ENCODE data around the gene LRRIQ4.

The LRRIQ4 gene

DNA sequence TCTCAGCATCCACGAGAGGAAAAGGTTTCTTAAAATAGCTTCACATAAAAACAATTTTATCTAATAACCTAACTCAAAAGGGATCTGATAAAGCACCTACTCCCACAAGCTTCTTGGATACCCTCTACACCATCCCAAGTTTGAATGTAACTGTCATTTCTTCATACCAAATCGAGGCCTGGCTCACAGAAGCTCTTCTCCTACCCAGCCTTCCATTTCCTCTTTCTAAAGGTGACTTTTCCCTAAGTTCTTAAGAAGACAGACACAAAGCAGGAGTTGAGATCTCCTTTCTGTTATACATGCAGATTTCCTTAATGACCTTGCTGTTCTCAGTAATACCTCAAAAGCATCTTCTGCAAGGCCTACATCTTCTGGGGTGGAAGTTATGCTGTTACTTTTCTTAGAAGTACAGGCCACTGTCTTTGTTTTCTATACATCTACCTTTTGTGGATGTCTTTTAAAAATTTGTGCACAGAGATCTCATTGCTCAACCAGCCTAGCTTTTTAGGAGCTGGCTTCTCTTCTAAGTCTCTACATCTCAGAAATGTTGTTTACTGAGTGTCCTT, 3.4 kb upstream of the LRRIQ4 start:
- no peak for DNase-seq

DNA sequence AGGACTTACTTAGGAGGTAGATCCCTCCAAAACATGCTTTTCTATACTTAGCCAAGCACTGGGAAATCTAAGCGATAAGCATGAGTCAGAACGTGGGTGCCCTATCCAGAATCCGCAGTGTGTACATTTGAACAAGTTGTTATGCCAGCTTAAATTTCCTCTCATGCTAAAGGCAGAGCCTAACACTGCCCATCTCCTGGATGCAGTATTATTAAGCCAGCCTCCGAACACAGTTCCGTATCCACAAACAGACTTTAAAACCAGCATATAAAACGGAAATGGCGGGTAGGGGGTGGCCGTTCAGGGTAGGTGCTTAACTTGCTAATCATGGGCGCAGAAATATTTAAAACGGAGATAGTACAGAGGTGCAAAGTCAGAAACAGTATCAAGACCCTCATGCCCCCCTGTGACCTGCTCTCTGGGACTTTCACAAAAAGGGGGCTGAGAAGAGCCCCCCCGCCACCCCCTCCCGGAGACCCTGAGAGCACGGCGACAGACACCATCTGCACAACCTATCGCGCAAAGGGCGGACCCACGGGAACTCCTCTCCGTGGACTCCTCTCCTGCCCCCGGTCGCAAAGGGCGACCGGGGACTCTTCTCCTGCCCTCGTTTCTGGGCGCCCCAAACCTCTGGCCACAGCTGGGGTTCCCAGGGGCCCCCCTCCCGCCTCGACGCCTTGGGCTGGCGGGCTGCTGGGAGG, 889 bp upstream of the LRRIQ4 start:
- DNase-seq, result peak in 1 of 14 donors; percentile 46

DNA sequence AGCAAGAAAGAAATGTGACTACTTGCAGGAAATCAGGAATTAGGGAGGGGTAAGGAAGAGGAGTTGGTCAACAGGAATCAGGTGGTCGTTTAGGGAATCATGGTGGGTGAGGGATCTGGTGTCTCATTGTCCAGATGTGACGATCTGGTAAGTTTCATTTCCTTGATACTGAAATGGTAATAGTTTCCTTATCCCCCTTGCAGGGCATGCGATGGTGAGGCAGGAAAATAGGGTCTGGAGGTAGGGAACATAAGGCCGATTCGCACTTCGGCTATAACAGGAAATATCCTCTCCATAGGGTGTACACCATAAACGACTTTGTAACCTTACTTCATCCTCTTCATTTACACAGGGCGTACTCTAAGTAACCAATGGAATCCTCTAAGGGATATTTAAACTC, 608 bp downstream of the LRRIQ4 start:
- DNase-seq, result no peak

DNA sequence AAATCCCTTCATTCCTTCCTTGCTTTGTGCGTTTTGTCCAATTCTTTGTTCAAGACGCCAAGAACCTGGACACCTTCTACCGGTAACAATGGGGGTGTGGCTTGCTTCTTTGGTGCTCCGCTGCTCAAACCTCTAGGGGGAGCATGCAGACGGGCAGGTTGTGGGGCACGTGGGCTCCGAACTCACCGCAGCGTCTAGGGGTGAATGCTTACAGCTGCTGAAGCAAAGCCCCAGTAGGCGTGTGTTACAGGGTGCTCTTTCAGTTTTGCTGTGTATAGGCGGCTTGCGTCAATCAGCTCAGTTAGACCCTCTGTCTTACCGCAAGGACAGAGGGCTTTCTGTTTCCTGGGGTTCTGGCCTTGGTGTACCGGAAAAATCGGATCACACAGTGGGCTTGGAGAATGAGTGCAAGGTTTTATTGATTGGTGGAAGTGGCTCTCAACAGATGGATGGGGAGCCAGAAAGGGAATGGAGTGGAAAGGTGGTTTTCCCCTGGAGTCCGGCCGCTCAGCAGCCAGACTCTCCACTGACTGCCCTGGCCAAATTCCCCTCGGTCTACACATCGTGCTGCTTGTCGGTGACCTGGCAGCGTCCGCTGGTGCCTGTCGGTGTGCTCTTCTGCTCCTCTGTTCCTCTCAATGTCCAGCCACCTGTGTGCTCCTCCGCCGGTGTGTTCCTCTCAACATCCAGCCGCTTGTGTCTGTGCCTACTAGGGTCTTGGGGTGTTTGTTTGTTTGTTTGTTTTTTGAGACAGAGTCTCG, 1.3 kb downstream of the LRRIQ4 start:
- no peak for DNase-seq

DNA sequence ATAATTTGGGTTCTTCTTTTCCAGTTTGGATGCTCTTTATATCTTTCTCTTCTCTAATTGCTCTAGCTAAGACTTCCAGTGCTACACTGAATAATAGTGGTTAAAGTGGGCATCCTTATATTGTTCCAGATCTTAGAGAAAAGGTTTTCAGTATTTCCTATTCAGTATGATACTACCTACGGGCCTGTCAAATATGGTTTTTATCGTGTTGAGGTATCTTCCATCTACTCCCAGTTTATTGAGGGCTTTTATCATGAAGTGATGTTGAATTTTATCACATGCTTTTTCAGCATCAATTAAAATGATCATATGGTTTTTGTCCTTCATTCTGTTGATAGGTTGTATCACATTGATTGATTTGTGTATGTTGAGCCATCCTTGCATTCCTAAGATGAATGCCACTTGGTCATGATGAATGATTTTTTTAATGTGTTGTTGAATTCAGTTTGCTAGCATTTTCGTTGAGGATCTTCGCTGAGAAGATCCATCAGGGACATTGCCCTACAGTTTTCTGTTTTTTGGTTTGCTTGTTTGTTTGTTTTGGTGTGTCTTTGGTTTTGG, 3.0 kb downstream of the LRRIQ4 start:
- no peak for DNase-seq

DNA sequence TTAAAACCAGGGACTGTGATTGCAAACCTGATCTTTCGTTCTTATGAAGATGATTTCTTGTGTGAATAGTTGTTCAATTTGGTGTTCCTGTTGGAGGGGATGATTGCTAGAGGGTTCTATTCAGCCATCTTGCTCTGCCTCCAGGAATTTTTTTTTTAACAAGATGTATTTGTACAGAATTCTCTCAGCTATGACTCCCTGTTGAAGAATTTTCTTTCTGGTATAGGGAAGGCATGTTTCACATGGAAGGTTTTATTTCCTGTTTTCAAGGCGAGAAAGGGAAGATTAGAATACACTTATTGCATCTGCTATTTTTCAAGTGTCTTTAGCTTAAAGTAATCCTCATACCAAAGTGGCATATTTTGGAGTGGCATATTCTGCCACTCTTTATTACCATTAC, 5.6 kb downstream of the LRRIQ4 start:
- no peak for DNase-seq

DNA sequence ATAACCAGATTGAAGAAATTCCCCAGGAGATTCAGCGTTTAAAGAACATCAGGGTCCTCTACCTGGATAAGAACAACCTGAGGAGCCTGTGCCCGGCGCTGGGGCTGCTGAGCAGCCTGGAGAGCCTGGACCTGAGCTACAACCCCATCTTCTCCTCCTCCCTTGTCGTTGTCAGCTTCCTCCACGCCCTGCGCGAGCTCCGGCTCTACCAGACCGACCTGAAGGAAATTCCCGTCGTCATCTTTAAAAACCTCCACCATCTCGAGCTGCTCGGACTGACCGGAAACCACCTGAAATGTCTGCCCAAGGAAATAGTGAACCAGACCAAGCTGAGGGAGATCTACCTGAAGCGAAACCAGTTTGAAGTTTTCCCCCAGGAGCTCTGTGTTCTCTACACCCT, 9.4 kb downstream of the LRRIQ4 start:
- no peak for DNase-seq

DNA sequence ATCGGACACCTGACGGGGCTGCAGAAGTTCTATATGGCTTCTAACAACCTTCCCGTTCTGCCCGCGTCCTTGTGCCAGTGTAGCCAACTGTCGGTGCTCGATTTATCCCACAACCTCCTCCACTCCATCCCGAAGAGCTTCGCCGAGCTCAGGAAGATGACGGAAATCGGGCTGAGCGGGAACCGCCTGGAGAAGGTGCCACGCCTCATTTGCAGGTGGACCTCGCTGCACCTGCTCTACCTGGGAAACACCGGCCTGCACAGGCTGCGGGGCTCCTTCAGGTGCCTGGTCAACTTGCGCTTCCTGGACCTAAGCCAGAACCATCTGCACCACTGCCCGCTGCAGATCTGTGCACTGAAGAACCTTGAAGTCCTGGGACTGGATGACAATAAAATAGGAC, 9.9 kb downstream of the LRRIQ4 start:
- DNase-seq, result no peak

DNA sequence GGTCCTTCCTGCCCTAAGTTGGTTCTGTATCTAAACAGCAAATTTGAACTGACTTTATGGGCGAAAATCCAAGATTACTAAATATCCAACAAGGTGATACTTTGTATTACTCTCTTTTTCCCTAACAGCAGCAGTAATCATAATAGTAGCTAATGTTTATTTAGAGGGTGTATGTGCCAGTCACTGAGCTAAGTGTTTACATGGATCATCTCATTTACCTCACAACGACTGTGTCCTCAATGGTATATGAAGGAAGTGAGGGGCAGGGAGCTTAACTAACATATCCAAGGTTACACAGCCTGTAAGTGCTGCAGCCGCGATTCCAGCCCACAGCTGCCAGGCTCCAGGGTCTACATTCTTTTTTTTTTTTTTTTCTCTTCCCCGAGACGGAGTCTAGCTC, 10.3 kb downstream of the LRRIQ4 start:
- DNase-seq, result no peak

DNA sequence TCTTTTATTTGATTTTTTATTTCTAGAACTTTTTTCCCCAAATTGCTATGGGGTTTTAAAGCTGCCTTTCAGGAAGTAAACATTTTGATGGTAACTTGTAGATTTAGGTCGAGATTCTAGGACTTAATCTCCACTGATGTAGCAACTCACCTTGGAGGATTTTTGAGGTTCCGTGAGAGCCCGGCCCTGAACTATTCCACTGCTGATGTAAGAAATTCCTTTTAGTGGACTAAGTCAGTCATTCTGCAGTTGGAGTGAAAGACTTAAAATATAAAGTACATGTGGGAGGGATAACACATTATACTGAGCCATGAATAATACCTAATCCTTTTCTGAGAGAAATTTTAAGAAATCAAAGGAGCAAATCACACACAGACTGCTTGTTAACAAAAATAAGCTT, 12.6 kb downstream of the LRRIQ4 start:
- no peak for DNase-seq

DNA sequence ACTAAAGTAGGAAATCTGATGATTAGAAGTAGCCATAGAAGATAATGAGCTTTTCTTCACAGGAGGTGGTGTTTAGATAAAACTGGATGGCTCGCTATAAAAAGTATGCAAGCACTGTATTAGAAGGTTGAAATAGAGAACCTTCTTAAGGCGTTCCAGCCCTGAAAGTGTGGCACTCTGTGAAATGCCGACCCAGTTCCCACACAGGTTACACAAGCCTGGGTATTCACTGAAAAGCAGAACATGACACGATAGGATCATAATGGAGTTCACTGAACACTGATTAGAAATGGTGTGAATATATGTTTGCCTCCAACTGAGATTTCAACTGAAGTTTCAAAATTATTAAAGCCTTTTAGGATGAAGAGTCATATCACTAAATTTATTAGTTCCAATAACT, 15.0 kb downstream of the LRRIQ4 start:
- DNase-seq, result no peak

DNA sequence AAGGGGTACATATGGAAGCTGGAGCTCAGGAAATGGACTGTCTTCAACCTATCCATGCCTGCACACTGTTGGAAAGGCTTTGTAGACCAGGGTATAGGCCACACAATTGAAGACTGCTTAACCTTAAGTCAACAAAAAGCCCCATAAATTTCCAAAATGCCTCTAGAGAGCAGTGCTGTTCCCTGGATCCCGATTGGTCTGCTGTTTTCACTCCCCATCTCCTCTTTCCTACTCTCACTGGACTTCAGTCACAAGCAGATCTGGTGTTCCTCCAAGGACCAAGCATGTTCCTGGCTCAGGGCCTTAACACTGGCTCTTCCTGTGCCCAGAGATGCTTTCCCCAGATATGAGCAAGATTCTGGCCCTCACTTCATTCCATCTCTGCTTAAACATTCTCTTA, 22.9 kb downstream of the LRRIQ4 start:
- no peak for DNase-seq

DNA sequence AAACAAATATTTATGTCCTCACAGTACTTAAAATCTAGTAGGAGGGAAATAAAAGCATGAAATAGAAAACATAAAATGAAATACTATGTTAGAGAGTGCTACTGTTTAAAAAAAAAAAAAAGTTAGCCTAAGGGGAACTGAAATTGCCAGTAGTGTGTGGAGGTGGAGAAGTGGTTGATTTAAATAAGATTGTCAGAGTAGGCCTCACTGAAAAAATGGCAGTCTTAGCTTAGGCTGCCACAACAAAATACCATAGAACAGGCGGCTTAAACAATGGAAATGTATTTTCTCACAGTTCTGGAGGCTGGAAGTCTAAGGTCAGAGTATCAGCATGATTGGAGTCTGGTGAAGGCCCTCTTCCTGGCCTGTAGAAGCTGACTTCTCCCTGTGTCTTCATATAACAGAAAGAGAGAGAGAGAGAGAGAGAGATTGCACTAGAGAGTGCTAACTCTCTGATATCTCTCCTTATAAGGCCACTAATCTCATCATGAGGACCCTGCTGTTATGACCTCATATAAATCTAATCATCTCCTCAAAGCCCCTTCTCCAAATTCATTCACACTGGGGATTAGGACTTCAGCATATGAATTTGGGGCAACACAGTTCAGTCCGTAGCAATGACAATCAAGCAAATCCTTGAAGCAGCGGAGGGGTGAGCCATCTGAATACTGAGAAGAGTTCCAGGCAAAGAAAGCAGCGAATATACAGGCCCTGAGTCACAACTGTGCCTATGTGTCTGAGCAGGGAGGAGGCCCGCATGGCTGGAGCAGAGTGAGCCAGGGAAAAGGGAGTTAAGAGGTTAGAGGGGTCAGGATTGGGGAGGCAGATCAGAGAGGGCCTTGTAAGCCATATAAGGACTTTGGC, 23.6 kb downstream of the LRRIQ4 start:
- no peak for DNase-seq

DNA sequence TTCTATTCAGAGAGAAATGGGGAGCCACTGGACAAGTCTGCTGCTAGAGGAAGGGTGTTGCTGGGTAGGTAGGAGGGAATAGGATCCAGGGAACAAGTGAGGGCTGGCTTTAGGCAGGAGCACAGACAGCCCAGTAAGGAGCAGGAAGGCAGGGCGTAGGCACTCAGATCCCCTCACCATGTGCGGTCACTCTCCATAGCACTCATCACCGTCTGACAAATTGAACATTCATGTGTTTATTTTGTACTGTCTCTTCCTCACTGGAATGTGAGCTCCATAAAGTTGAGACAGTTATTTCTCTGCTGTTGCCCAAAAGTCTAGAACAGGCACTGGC, 24.2 kb downstream of the LRRIQ4 start:
- no peak for DNase-seq

DNA sequence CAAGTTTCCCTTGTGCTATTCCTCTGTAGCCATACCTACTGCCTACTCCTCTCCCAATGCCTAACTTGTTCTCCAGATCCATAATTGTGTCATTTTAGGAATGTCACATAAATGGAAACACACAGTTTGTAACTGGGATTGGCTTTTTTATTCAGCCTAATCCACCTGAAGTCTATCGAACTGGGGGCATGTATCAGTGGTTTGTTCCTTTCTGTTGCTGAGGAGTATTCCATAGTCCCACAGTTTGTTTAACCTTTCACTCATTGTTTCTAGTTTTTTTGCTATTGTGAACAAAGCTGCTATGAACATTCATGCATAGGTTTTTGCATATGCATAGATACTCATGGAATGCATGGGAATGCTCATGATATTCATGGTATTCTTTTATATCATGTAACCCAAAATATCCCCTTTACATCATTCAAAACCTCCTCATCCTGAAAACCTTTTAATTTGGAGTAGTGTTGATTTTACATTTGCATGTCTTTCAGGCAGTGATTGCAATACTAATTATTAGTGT, 25.9 kb downstream of the LRRIQ4 start:
- no peak for DNase-seq

DNA sequence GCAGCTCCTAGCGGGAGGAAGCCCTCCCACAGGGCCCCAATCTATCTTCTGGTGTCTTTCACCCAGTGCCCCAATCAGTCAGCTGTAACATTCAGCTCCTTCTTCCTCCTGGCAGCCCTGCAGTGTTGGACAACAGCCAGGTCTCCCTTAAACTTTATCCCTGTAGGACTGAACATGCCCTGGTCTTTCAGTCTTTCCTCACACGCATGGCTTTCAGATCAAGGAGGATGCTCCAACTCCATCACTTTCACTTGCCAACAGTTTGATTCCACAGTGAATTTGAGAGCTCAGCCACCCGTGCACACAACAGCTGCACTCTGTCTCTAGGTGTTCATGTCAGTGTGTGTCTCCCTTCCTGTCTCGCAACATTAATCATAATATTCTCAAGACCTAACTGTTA, 28.5 kb downstream of the LRRIQ4 start:
- DNase-seq, result no peak

DNA sequence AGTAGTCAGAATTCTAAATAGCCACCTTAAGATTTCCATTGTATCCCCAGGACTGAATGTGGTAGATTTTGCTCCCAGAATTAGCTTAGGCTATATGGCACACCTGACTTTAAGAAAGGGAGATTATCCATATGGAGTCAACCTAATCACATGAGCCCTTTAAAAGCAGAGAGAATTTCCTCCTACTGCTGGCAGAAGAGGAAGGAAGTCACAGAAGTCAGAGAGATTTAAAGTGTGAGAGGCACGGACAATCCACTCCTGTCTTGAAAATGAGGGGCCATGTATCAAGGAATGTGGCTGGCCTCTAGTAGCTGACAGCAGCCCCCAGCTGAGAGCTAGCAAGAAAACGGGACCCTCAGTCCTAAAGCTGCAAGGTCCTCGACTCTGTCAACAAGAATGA, 30.3 kb downstream of the LRRIQ4 start:
- no peak for DNase-seq

DNA sequence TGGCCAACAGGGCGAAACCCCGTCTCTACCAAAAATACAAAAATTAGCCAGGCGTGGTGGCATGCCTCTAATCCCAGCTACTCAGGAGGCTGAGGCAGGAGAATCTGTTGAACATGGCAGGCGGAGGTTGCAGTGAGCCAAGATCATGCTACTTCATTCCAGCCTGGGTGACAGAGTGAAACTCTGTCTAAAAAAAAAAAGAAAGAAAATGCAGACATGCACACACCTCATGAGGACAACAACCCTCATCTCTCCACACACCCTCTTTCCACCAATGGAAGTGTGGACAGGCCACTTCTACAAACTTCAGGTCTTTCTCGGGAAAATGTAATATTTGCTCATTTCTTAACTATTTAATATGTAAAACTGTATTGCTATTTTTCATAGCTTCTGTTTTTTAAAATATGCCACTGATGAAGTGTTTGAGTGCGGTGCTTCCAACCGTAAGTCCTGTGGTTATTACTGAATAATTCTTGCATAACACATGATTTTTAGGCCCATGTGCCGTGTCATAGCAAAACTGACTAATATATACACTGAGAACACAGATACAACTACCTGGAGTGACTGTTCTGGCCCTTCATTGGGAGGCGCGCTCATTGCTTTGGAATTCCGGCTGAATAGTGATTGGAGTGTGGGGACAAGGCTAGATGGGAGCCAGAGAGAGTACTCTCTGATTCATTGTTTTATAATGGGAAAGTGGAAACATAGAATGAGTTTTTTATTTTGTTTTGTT, 34.0 kb downstream of the LRRIQ4 start:
- no peak for DNase-seq

DNA sequence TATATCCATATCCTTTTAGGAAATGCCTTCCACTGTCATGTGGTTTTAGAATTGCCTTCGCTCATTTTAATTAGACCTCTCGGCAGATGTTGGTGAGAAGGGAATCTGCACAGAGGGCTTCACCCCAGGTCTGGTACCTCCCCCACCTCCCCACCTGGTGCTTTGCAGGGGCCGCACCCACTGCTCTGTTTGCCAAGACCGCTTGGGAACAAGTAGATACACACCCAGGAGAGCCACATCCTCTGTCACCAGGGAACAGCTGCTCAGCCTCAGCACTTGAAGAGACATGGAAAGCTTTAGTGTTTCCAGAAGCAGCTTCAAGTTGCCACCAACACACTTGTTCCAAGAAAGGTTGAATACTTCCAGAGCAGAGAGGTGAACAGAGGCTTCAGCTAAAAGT, 35.2 kb downstream of the LRRIQ4 start:
- no peak for DNase-seq

DNA sequence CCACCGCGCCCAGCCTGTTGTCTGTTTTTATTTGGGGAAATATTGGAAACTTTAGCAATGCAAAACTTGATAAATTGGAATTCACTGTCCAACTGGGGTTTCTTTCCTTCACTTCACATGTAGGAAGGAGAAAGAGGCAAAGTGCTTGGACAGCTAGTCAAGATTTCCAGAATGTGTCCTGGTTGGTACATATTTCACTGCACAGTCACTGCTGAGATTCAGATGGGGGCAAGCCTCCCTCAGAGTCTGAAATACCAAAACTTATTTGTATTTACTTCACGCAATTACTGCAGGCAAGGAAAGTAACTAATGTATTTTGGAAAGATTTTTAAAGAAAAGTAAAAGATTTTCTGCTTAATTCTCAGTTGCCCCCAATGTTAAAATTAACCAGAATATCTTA, 36.1 kb downstream of the LRRIQ4 start:
- DNase-seq, result no peak

DNA sequence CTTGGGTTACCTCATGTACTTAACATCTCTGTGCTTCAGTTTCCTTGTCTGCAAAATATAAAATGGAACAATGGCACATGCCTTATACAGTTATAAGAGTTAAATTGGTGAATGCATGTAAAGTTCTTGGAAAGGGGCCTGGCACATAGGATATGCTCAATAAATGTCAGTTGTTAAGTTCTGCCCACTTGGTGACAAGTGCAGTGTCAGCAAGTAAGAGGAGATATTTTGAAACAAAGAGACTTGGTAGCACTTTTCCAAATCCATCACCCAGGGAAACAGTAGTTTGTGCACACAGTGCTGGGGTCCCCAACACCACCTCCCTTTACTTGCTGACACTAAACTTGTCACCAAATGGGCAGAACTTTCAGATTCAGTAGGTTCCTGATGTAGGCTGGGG, 37.9 kb downstream of the LRRIQ4 start:
- DNase-seq, result no peak

DNA sequence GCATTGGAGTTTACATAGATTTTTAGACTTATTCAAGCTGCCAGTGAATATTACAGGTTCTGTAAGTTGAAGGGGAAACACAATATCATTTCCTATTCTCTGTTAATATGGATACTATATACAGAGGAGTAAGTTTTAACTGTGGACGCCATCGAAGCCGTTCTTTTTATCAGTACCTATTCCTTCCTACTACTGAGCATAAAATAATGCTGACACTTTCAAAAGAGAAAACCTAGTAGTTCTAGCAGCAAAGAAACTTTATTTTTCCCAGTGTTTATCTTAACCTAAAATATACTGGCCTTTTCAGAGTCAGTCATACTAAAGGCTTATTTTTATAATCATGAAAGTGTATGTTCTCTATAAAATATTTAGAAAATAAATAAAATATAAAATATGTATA, 42.8 kb downstream of the LRRIQ4 start:
- no peak for DNase-seq
